A549 (cell line): ENCODE results near the gene HDLBP. TPM values are rescaled to one million over a fixed set of nuclear protein-coding genes. Genes with fewer than 3 reads are reported as not detected.

ENCODE experiments used
- ATAC-seq, 2 experiments: fragments of 200-7000 bp in 1 of 2; fragments of >200 bp in 1 of 2; cut with Nextera tagmentation in 1 of 2; cut with Tn5 transposase in 1 of 2; 3 replicates each; pipeline versions ENCODE4 v1.8.0 to v1.9.1; 2018 to 2020; ENCODE audit warnings: mild to moderate bottlenecking in 1 of 2, moderate library complexity in 1 of 2
- CTCF ChIA-PET: fragments of 300-600 bp; sonication (Branson Sonifier 250); formaldehyde crosslinking; extraction: SDS; loops from one replicate; lab custom pipeline; 2021; ENCODE audit warnings: antibody characterized with exemption, inconsistent platforms; lab: Yijun Ruan, JAX
- POLR2A ChIA-PET: fragments of 350-600 bp; formaldehyde crosslinking; extraction: SDS; loops from one replicate; lab custom pipeline; 2021; ENCODE audit warnings: antibody characterized with exemption, inconsistent platforms; lab: Yijun Ruan, JAX
- DNase-seq, 2 experiments: peaks; one replicate each; pipeline versions ENCODE4 v3.0.0 to v3.0.0-alpha.2; 2011 to 2016; ENCODE audit warnings: low read depth in 1 of 2, low spot score in 1 of 2
- FAIRE-seq: peaks from 2 replicates; lab custom pipeline; 2011; peaks lifted over from hg19 to GRCh38; lab: Jason Lieb, UNC
- H3K27ac ChIP-seq, 2 experiments: fragments of >200 bp; sonication (Bioruptor Twin); formaldehyde crosslinking; 3 replicates each; pipeline ENCODE4 v1.5.1; 2016 to 2017
- H3K4me1 ChIP-seq: fragments of >200 bp; sonication (Bioruptor Twin); formaldehyde crosslinking; 3 replicates; pipeline ENCODE4 v1.6.1; 2016
- H3K4me2 ChIP-seq: fragments of >200 bp; sonication (Bioruptor Twin); formaldehyde crosslinking; 3 replicates; pipeline ENCODE4 v1.6.1; 2016
- H3K4me3 ChIP-seq: fragments of >200 bp; sonication (Bioruptor Twin); formaldehyde crosslinking; 3 replicates; pipeline ENCODE4 v1.5.1; 2016
- H3K9me3 ChIP-seq: fragments of >200 bp; sonication (Bioruptor Twin); formaldehyde crosslinking; 3 replicates; pipeline ENCODE4 v1.6.1; 2016
- BCL3 ChIP-seq: fragments of >200 bp; sonication (Bioruptor Twin); formaldehyde crosslinking; IDR thresholded peaks from 3 replicates; pipeline ENCODE4 v1.6.1; 2016
- CBX2 ChIP-seq: fragments of 200-600 bp; sonication (generic); IDR thresholded peaks from 2 replicates; pipeline ENCODE4 v1.6.1; 2016; ENCODE audit warnings: low read depth, mild to moderate bottlenecking, borderline replicate concordance
- CEBPB ChIP-seq, 2 experiments: fragments of >200 bp in 1 of 2; sonication (Bioruptor Twin) in 1 of 2; formaldehyde crosslinking in 1 of 2; IDR thresholded peaks; 2 replicates each; pipeline ENCODE4 v1.6.1; 2012 to 2016
- FOSB ChIP-seq: fragments of 250-450 bp; sonication (Bioruptor Pico); IDR thresholded peaks from 2 replicates; pipeline ENCODE4 v1.5.0; 2020; ENCODE audit warnings: mild to moderate bottlenecking, moderate library complexity
- FOSL2 ChIP-seq, 2 experiments: fragments of 450-650 bp in 1 of 2; fragments of >200 bp in 1 of 2; sonication (Bioruptor Twin) in 1 of 2; formaldehyde crosslinking; IDR thresholded peaks; 2 replicates each; pipeline versions ENCODE4 v1.5.0 to v1.6.1; 2016 to 2020; ENCODE audit warnings: mild to moderate bottlenecking in 1 of 2, moderate library complexity in 1 of 2
- GATA3 ChIP-seq: IDR thresholded peaks from 2 replicates; pipeline ENCODE4 v1.6.1; 2012; ENCODE audit warnings: borderline replicate concordance
- HDAC2 ChIP-seq: fragments of 200-600 bp; sonication (generic); IDR thresholded peaks from 2 replicates; pipeline ENCODE4 v1.6.1; 2016
- HMGXB4 ChIP-seq: fragments of 250-450 bp; sonication (Bioruptor Pico); IDR thresholded peaks from 2 replicates; pipeline ENCODE4 v1.5.0; 2021; ENCODE audit warnings: mild to moderate bottlenecking, moderate library complexity, borderline replicate concordance
- HOXA7 ChIP-seq: fragments of 250-450 bp; sonication (Bioruptor Pico); IDR thresholded peaks from 2 replicates; pipeline ENCODE4 v1.5.0; 2020; ENCODE audit warnings: mild to moderate bottlenecking, moderate library complexity
- HOXB13 ChIP-seq: fragments of 250-450 bp; sonication (Bioruptor Pico); IDR thresholded peaks from 2 replicates; pipeline ENCODE4 v1.5.0; 2020; ENCODE audit warnings: low read depth, mild to moderate bottlenecking, moderate library complexity
- KDM1A ChIP-seq: fragments of 200-600 bp; sonication (generic); IDR thresholded peaks from 2 replicates; pipeline ENCODE4 v1.6.1; 2016; ENCODE audit warnings: low read depth, mild to moderate bottlenecking
- MAFK ChIP-seq: fragments of 450-650 bp; IDR thresholded peaks from 2 replicates; pipeline ENCODE4 v1.6.1; 2014; ENCODE audit not compliant: partially characterized antibody
- MAZ ChIP-seq: fragments of 150-350 bp; IDR thresholded peaks from 2 replicates; pipeline ENCODE4 v1.6.1; 2014; ENCODE audit warnings: antibody characterized with exemption, low read depth, low read length, borderline replicate concordance
- NFE2L2 ChIP-seq: fragments of 150-350 bp; conservative IDR thresholded peaks from 2 replicates; pipeline ENCODE4 v1.6.1; 2014; ENCODE audit warnings: low read length
- PBX3 ChIP-seq: IDR thresholded peaks from 2 replicates; pipeline ENCODE4 v1.6.1; 2012
- PHF8 ChIP-seq: fragments of 200-600 bp; sonication (generic); IDR thresholded peaks from 2 replicates; pipeline ENCODE4 v1.6.1; 2016; ENCODE audit warnings: low read depth, mild to moderate bottlenecking, antibody characterized with exemption, moderate library complexity, borderline replicate concordance
- POLR2AphosphoS2 ChIP-seq: conservative IDR thresholded peaks from 2 replicates; pipeline ENCODE4 v1.6.1; 2012; ENCODE audit warnings: low read length, improper control_type of control experiment, inconsistent platforms
- RARB ChIP-seq: fragments of 250-450 bp; sonication (Bioruptor Pico); IDR thresholded peaks from 2 replicates; pipeline ENCODE4 v1.8.0; 2021; ENCODE audit warnings: mild to moderate bottlenecking, moderate library complexity
- REST ChIP-seq: fragments of 200-600 bp; sonication (generic); IDR thresholded peaks from 2 replicates; pipeline ENCODE4 v1.6.1; 2016; ENCODE audit warnings: antibody characterized with exemption, mild to moderate bottlenecking, moderate library complexity
- RFX5 ChIP-seq: fragments of 450-650 bp; IDR thresholded peaks from 2 replicates; pipeline ENCODE4 v1.7.1; 2014; ENCODE audit warnings: antibody characterized with exemption, mild to moderate bottlenecking, moderate library complexity
- RNF2 ChIP-seq: fragments of 200-600 bp; sonication (generic); IDR thresholded peaks from 2 replicates; pipeline ENCODE4 v1.6.1; 2016; ENCODE audit warnings: low read depth, mild to moderate bottlenecking, antibody characterized with exemption, moderate library complexity, borderline replicate concordance
- TP53 ChIP-seq: fragments of 250-450 bp; sonication (Bioruptor Pico); IDR thresholded peaks from 2 replicates; pipeline ENCODE4 v1.5.0; 2021; ENCODE audit warnings: mild to moderate bottlenecking, moderate library complexity
- ZFP36 ChIP-seq: fragments of 450-650 bp; IDR thresholded peaks from 2 replicates; pipeline ENCODE4 v1.6.1; 2014; ENCODE audit warnings: borderline replicate concordance; ENCODE audit not compliant: partially characterized antibody
- WGBS: methylation state at CpG from one replicate; pipeline ENCODE4 v1.1.6; 2017; ENCODE audit errors: missing lambda C conversion rate; 5-methylcytosine and 5-hydroxymethylcytosine counted together
- polyA plus RNA-seq, 4 experiments: library from polyadenylated mRNA; depleted of rRNA in 3 of 4; stranded (reverse); fragments of >200 nt; fragmentation: RNase III in 1 of 4; extraction: RNeasy Plus Mini Kit Qiagen cat#74134 plus additional on column Dnase treatment in 1 of 4; gene quantifications; 2 replicates in 3 of 4; 3 replicates in 1 of 4; pipeline ENCODE4 v1.2.3, GENCODE V29; 2011 to 2017

HDLBP gene
- polyA plus RNA-seq, 2 of the 4 experiments (the other 2 are of a cell fraction): 248 to 292 TPM

- Histone ChIP-seq H3K27ac (no peak overlapping the region), H3K4me3 (no peak overlapping the region), H3K4me2 (no peak overlapping the region), H3K4me1 (peaks cover 21% of the 10 kb centered on the region), H3K9me3 (no peaks in the 10 kb centered on the region)
- FAIRE-seq (no peak), DNase-seq (no peak), ATAC-seq (no peak)
- POLR2A ChIA-PET: interaction anchor here (0.9 kb wide), 1 partner anchor 10 kb away, joined by 4 read pairs; the partner anchor contains the start of genes HDLBP and SEPTIN2
- 100% methylated on average over 1 of the region's 1 CpG for WGBS
- CTCF ChIA-PET: no interaction called here
- TF ChIP-seq RNF2 (no peak), HOXB13 (CRISPR knock-in tag) (no peak), HMGXB4 (CRISPR knock-in tag) (no peak), REST (no peak), KDM1A (no peak), CEBPB (IDR thresholded peaks at IDR 0.05) (no peak), RARB (CRISPR knock-in tag) (no peak), FOSB (CRISPR knock-in tag) (no peak), ZFP36 (no peak), NFE2L2 (no peak), CBX2 (no peak), MAFK (no peak), PBX3 (no peak), MAZ (no peak), HOXA7 (CRISPR knock-in tag) (no peak), HDAC2 (no peak), POLR2AphosphoS2 (no peak)
Observed at GRCh38 chr2:241325257-241325656, 9.8 kb upstream of the HDLBP start.

GRCh38 chr2:241324775-241325174, 9.3 kb upstream of the HDLBP start:
- ATAC-seq (no peak), FAIRE-seq (no peak)
- no peak overlapping the region for H3K4me3 ChIP-seq
- H3K4me2 ChIP-seq: no peak overlapping the region
- no peak overlapping the region for H3K27ac ChIP-seq
- POLR2A ChIA-PET: interaction anchor here (0.9 kb wide), 1 partner anchor 9 kb away, joined by 4 read pairs; the partner anchor contains the start of genes HDLBP and SEPTIN2
- peaks cover 26% of the 10 kb centered on the region for H3K4me1 ChIP-seq
- TF ChIP-seq ZFP36 (no peak), POLR2AphosphoS2 (no peak), BCL3 (no peak), RFX5 (no peak), MAZ (no peak), GATA3 (no peak), PHF8 (no peak), FOSL2 (IDR thresholded peaks at IDR 0.05) (no peak), FOSL2 (CRISPR knock-in tag; IDR thresholded peaks at IDR 0.05) (no peak), NFE2L2 (no peak), TP53 (CRISPR knock-in tag) (no peak)
- TF ChIP-seq, all 56 proteins: peak for 0
- CTCF ChIA-PET: interaction anchor here (1.7 kb wide), 1 partner anchor 10 kb away, joined by 5 read pairs; the partner anchor contains the start of genes HDLBP and SEPTIN2
- no peaks in the 10 kb centered on the region for H3K9me3 ChIP-seq
- DNase-seq: no peak
